Neural progenitor cell (in vitro differentiated cells): ENCODE measurements around the gene ILKAP. TPM values are rescaled to one million over a fixed set of nuclear protein-coding genes. Genes with fewer than 3 reads are reported as not detected.

Source experiments
- DNase-seq: peaks from one replicate; pipeline ENCODE4 v3.0.0-alpha.2; 2016; ENCODE audit warnings: low spot score
- H2AFZ ChIP-seq: fragments of 200-600 bp; sonication (generic); replicated peaks from 2 replicates; pipeline ENCODE4 v1.6.1; 2016; ENCODE audit warnings: antibody characterized with exemption
- H3F3A ChIP-seq: fragments of 200-600 bp; sonication (generic); 2 replicates; pipeline ENCODE4 v1.6.1; 2016; ENCODE audit warnings: antibody characterized with exemption, low read depth
- H3K27ac ChIP-seq: fragments of 200-600 bp; sonication (generic); 2 replicates; pipeline ENCODE4 v1.5.1; 2016; ENCODE audit warnings: mild to moderate bottlenecking
- H3K27me3 ChIP-seq: fragments of 200-600 bp; sonication (generic); 2 replicates; pipeline ENCODE4 v1.6.1; 2016; ENCODE audit warnings: mild to moderate bottlenecking, moderate library complexity
- H3K36me3 ChIP-seq: fragments of 200-600 bp; sonication (generic); 2 replicates; pipeline ENCODE4 v1.5.1; 2016
- H3K4me1 ChIP-seq: fragments of 200-600 bp; sonication (generic); 2 replicates; pipeline ENCODE4 v1.6.1; 2016; ENCODE audit warnings: mixed run types
- H3K4me2 ChIP-seq: fragments of 200-600 bp; sonication (generic); 2 replicates; pipeline ENCODE4 v1.6.1; 2016
- H3K4me3 ChIP-seq: fragments of 200-600 bp; sonication (generic); 2 replicates; pipeline ENCODE4 v1.5.1; 2016
- H3K79me2 ChIP-seq: fragments of 200-600 bp; sonication (generic); 2 replicates; pipeline ENCODE4 v1.6.1; 2016; ENCODE audit warnings: low read depth
- H3K9ac ChIP-seq: fragments of 200-600 bp; sonication (generic); 2 replicates; pipeline ENCODE4 v1.6.1; 2016
- H3K9me3 ChIP-seq: fragments of 200-600 bp; sonication (generic); 2 replicates; pipeline ENCODE4 v1.5.1; 2016; ENCODE audit warnings: low read depth
- H4K20me1 ChIP-seq: fragments of 200-600 bp; sonication (generic); 2 replicates; pipeline ENCODE4 v1.6.1; 2016; ENCODE audit warnings: low read depth
- H3K27ac Mint-ChIP-seq: 3 replicates; pipeline ENCODE4 v1.8.0; 2021; ENCODE audit warnings: mixed read lengths
- H3K27me3 Mint-ChIP-seq: 2 replicates; pipeline ENCODE4 v1.8.0; 2022; ENCODE audit warnings: low read depth, mild to moderate bottlenecking, inconsistent platforms, moderate library complexity, mixed read lengths; ENCODE audit not compliant: insufficient read depth
- H3K36me3 Mint-ChIP-seq: 3 replicates; pipeline ENCODE4 v1.8.0; 2021; ENCODE audit warnings: mixed read lengths
- H3K4me1 Mint-ChIP-seq: 3 replicates; pipeline ENCODE4 v1.8.0; 2021; ENCODE audit warnings: mixed read lengths
- H3K4me3 Mint-ChIP-seq: 3 replicates; pipeline ENCODE4 v1.8.0; 2021; ENCODE audit warnings: mild to moderate bottlenecking, moderate library complexity, mixed read lengths
- H3K9me3 Mint-ChIP-seq: 3 replicates; pipeline ENCODE4 v1.8.0; 2020; ENCODE audit warnings: mixed read lengths
- CTCF ChIP-seq: fragments of 200-600 bp; sonication (generic); IDR thresholded peaks from 2 replicates; pipeline ENCODE4 v1.5.1; 2017; ENCODE audit warnings: antibody characterized with exemption, mild to moderate bottlenecking
- EZH2 ChIP-seq: fragments of 200-600 bp; sonication (generic); IDR thresholded peaks from 2 replicates; pipeline ENCODE4 v1.6.1; 2017; ENCODE audit warnings: antibody characterized with exemption, mild to moderate bottlenecking, moderate library complexity
- EZH2phosphoT487 ChIP-seq: fragments of 200-600 bp; sonication (generic); IDR thresholded peaks from 2 replicates; pipeline ENCODE4 v1.6.1; 2017; ENCODE audit warnings: antibody characterized with exemption
- total RNA-seq: library from RNA; depleted of rRNA; stranded (reverse); fragments of >200 nt; gene quantifications from 2 replicates; pipeline ENCODE4 v1.2.3, GENCODE V29; 2015; ENCODE audit warnings: low replicate concordance

ILKAP gene
- total RNA-seq, 1 donor from 2014 or later, result 19.0 TPM

- peaks cover 1% of the 10 kb centered on the region for H4K20me1 ChIP-seq
- no peaks in the 10 kb centered on the region for H3K9me3 ChIP-seq
- peaks cover 14% of the 10 kb centered on the region for H3K36me3 ChIP-seq
- no peaks in the 10 kb centered on the region for H3K27me3 Mint-ChIP-seq
- H3F3A ChIP-seq, result no peaks in the 10 kb centered on the region
- no peak overlapping the region for H3K4me2 ChIP-seq
- H3K4me3 Mint-ChIP-seq, result no peak overlapping the region
- no peak overlapping the region for H3K4me3 ChIP-seq
- peaks cover 43% of the 10 kb centered on the region for H3K36me3 Mint-ChIP-seq
- H3K27me3 ChIP-seq, result no peaks in the 10 kb centered on the region
- TF ChIP-seq EZH2, result no peak
- TF ChIP-seq EZH2phosphoT487, result no peak
- TF ChIP-seq CTCF, result no peak
- no peaks in the 10 kb centered on the region for H3K9me3 Mint-ChIP-seq
- H3K9ac ChIP-seq, result no peak overlapping the region
- H3K4me1 ChIP-seq, result no peaks in the 10 kb centered on the region
- H3K27ac Mint-ChIP-seq, result no peak overlapping the region
- no peak for DNase-seq
- no peak overlapping the region for H3K27ac ChIP-seq
- H3K4me1 Mint-ChIP-seq, result no peaks in the 10 kb centered on the region
- no peak overlapping the region for H2AFZ ChIP-seq
- H3K79me2 ChIP-seq, result no peaks in the 10 kb centered on the region
Measured at GRCh38 chr2:238182362-238182761, 21.1 kb downstream of the ILKAP start.

- H3K27me3 ChIP-seq, result no peaks in the 10 kb centered on the region
- no peak overlapping the region for H3K27ac ChIP-seq
- H4K20me1 ChIP-seq, result no peaks in the 10 kb centered on the region
- H3K9me3 ChIP-seq, result no peaks in the 10 kb centered on the region
- H3F3A ChIP-seq, result no peaks in the 10 kb centered on the region
- no peaks in the 10 kb centered on the region for H3K4me1 ChIP-seq
- Mint-ChIP-seq H3K27me3 (no peaks in the 10 kb centered on the region), H3K27ac (no peak overlapping the region), H3K36me3 (peaks cover 46% of the 10 kb centered on the region), H3K9me3 (no peaks in the 10 kb centered on the region), H3K4me1 (no peaks in the 10 kb centered on the region), H3K4me3 (no peak overlapping the region)
- H3K4me2 ChIP-seq, result no peak overlapping the region
- TF ChIP-seq CTCF (no peak), EZH2phosphoT487 (no peak), EZH2 (no peak)
- DNase-seq, result no peak
- H3K4me3 ChIP-seq, result no peak overlapping the region
- peaks cover 14% of the 10 kb centered on the region for H3K36me3 ChIP-seq
- no peak overlapping the region for H3K9ac ChIP-seq
- H3K79me2 ChIP-seq, result no peaks in the 10 kb centered on the region
- no peak overlapping the region for H2AFZ ChIP-seq
Measured at GRCh38 chr2:238180554-238180953, 22.9 kb downstream of the ILKAP start.

GRCh38 chr2:238176613-238177012 lies 26.9 kb downstream of the ILKAP start:
- Mint-ChIP-seq H3K4me3 (no peak overlapping the region), H3K27me3 (peaks cover 2% of the 10 kb centered on the region), H3K27ac (no peak overlapping the region), H3K9me3 (no peaks in the 10 kb centered on the region), H3K4me1 (no peaks in the 10 kb centered on the region), H3K36me3 (peaks cover 42% of the 10 kb centered on the region)
- Histone ChIP-seq H3K36me3 (peaks cover 6% of the 10 kb centered on the region), H3K4me2 (no peak overlapping the region), H3K27me3 (no peaks in the 10 kb centered on the region), H3K9me3 (no peaks in the 10 kb centered on the region), H3K4me1 (no peaks in the 10 kb centered on the region), H3K27ac (no peak overlapping the region), H3F3A (no peaks in the 10 kb centered on the region), H3K9ac (no peak overlapping the region), H3K4me3 (no peak overlapping the region), H3K79me2 (no peaks in the 10 kb centered on the region), H2AFZ (no peak overlapping the region), H4K20me1 (peaks cover 3% of the 10 kb centered on the region)
- DNase-seq, result no peak
- TF ChIP-seq EZH2 (no peak), EZH2phosphoT487 (no peak), CTCF (no peak)
